ENCODE data around the gene DISP3. TPM values are rescaled to one million over a fixed set of nuclear protein-coding genes. Genes with fewer than 3 reads are reported as not detected.

The DISP3 gene
- polyA plus RNA-seq, 1 experiment, result 0.02 TPM

- Histone ChIP-seq H3K9me3 (ENCODE audit: control insufficient read depth, insufficient read depth, low read length) (no peaks in the 10 kb centered on the region), H3K4me3 (ENCODE audit: low read depth, low read length) (no peak overlapping the region), H3K27me3 (ENCODE audit: control insufficient read depth, insufficient read depth, low read length) (peaks cover 9% of the 10 kb centered on the region), H3K27ac (ENCODE audit: low read depth, low read length) (no peak overlapping the region)
- ChIA-PET POLR2A (no interaction called here), CTCF (no interaction called here)
- TF ChIP-seq CTCF (IDR thresholded peaks at IDR 0.05; ENCODE audit: low read depth, low read length), result no peak
- no peak for DNase-seq (ENCODE audit: low read depth, low spot score)
Measured at GRCh38 chr1:11434501-11434900, 44.5 kb upstream of the DISP3 start.

GRCh38 chr1:11434926-11435325, 44.0 kb upstream of the DISP3 start:
- H3K4me3 ChIP-seq (ENCODE audit: low read depth, low read length), result no peak overlapping the region
- CTCF ChIA-PET, result no interaction called here
- no peaks in the 10 kb centered on the region for H3K9me3 ChIP-seq (ENCODE audit: control insufficient read depth, insufficient read depth, low read length)
- peaks cover 9% of the 10 kb centered on the region for H3K27me3 ChIP-seq (ENCODE audit: control insufficient read depth, insufficient read depth, low read length)
- POLR2A ChIA-PET, result no interaction called here
- no peak for DNase-seq (ENCODE audit: low read depth, low spot score)
- no peak overlapping the region for H3K27ac ChIP-seq (ENCODE audit: low read depth, low read length)
- TF ChIP-seq CTCF (IDR thresholded peaks at IDR 0.05; ENCODE audit: low read depth, low read length), result no peak

GRCh38 chr1:11438996-11439395, 40.0 kb upstream of the DISP3 start:
- no peak overlapping the region for H3K4me3 ChIP-seq (ENCODE audit: low read depth, low read length)
- no peak overlapping the region for H3K27ac ChIP-seq (ENCODE audit: low read depth, low read length)
- ChIA-PET CTCF (no interaction called here), POLR2A (no interaction called here)
- peaks cover 17% of the 10 kb centered on the region for H3K27me3 ChIP-seq (ENCODE audit: control insufficient read depth, insufficient read depth, low read length)
- H3K9me3 ChIP-seq (ENCODE audit: control insufficient read depth, insufficient read depth, low read length), result no peaks in the 10 kb centered on the region
- no peak for TF ChIP-seq CTCF (IDR thresholded peaks at IDR 0.05; ENCODE audit: low read depth, low read length)
- DNase-seq (ENCODE audit: low read depth, low spot score), result no peak

- H3K27ac ChIP-seq (ENCODE audit: low read depth, low read length), result no peak overlapping the region
- no peaks in the 10 kb centered on the region for H3K9me3 ChIP-seq (ENCODE audit: control insufficient read depth, insufficient read depth, low read length)
- H3K4me3 ChIP-seq (ENCODE audit: low read depth, low read length), result no peak overlapping the region
- ChIA-PET CTCF (no interaction called here), POLR2A (no interaction called here)
- H3K27me3 ChIP-seq (ENCODE audit: control insufficient read depth, insufficient read depth, low read length), result peaks cover 18% of the 10 kb centered on the region
- TF ChIP-seq CTCF (IDR thresholded peaks at IDR 0.05; ENCODE audit: low read depth, low read length), result no peak
- DNase-seq (ENCODE audit: low read depth, low spot score), result no peak
Measured at GRCh38 chr1:11441211-11441952, 37.6 kb upstream of the DISP3 start.

- no peak for DNase-seq (ENCODE audit: low read depth, low spot score)
- TF ChIP-seq CTCF (IDR thresholded peaks at IDR 0.05; ENCODE audit: low read depth, low read length), result no peak
- H3K4me3 ChIP-seq (ENCODE audit: low read depth, low read length), result no peak overlapping the region
- no peaks in the 10 kb centered on the region for H3K9me3 ChIP-seq (ENCODE audit: control insufficient read depth, insufficient read depth, low read length)
- ChIA-PET CTCF (no interaction called here), POLR2A (no interaction called here)
- peaks cover 17% of the 10 kb centered on the region for H3K27me3 ChIP-seq (ENCODE audit: control insufficient read depth, insufficient read depth, low read length)
- no peak overlapping the region for H3K27ac ChIP-seq (ENCODE audit: low read depth, low read length)
Measured at GRCh38 chr1:11443043-11443442, 35.9 kb upstream of the DISP3 start.

Data from AG04450 (cell line).